GM12878 (cell line): ENCODE results near the gene LNX2. TPM values are rescaled to one million over a fixed set of nuclear protein-coding genes. Genes with fewer than 3 reads are reported as not detected.

Experiments
- ATAC-seq: fragments of 200-7000 bp; cut with Tn5 transposase; 3 replicates; pipeline ENCODE4 v1.9.1; 2020; ENCODE audit warnings: mild to moderate bottlenecking, moderate library complexity
- BruUV-seq: library from RNA; stranded (reverse); fragments of 400-500 nt; replicated peaks from 2 replicates; lab custom pipeline; 2021; lab: Mats Ljungman, UMichigan
- CTCF ChIA-PET: fragments of 300-600 bp; sonication (Branson Sonifier 250); formaldehyde crosslinking; extraction: SDS; loops from one replicate; lab custom pipeline; 2021; ENCODE audit warnings: inconsistent platforms; lab: Yijun Ruan, JAX
- POLR2A ChIA-PET: fragments of 350-600 bp; formaldehyde crosslinking; extraction: SDS; loops from one replicate; lab custom pipeline; 2021; ENCODE audit warnings: inconsistent platforms; lab: Charles Lee
- RAD21 ChIA-PET: fragments of 300-600 bp; sonication (Branson Sonifier 250); formaldehyde crosslinking; loops from one replicate; lab custom pipeline; 2023; ENCODE audit warnings: antibody characterized with exemption; ENCODE audit not compliant: unreplicated experiment; lab: Charles Lee
- SMC1A ChIA-PET: fragments of 300-600 bp; sonication (Branson Sonifier 250); formaldehyde crosslinking; loops from one replicate; lab custom pipeline; 2023; ENCODE audit not compliant: unreplicated experiment, uncharacterized antibody; lab: Charles Lee
- DNase-seq: peaks from one replicate; pipeline ENCODE4 v3.0.0-alpha.2; 2011; ENCODE audit warnings: low read depth, low spot score
- FAIRE-seq: peaks from 3 replicates; lab custom pipeline; 2011; peaks lifted over from hg19 to GRCh38; lab: Jason Lieb, UNC
- H2AFZ ChIP-seq: 2 replicates; pipeline ENCODE4 v1.6.0; 2011; ENCODE audit warnings: low read depth, low read length, control low read depth; ENCODE audit not compliant: control insufficient read depth
- H3K27ac ChIP-seq: 2 replicates; pipeline ENCODE4 v1.5.1; 2011; ENCODE audit warnings: control low read depth; ENCODE audit not compliant: control insufficient read depth, insufficient read depth
- H3K27me3 ChIP-seq, 2 experiments: replicated peaks in 1 of 2; 2 replicates each; pipeline versions ENCODE4 v1.6.0 to v1.6.1; 2011; ENCODE audit warnings: low read length in 1 of 2; ENCODE audit not compliant: control insufficient read depth in 2 of 2, insufficient read depth in 2 of 2
- H3K36me3 ChIP-seq, 2 experiments: 2 replicates each; pipeline ENCODE4 v1.5.1; 2011; ENCODE audit warnings: low read length in 1 of 2; ENCODE audit not compliant: control insufficient read depth in 2 of 2, insufficient read depth in 2 of 2
- H3K4me1 ChIP-seq: 2 replicates; pipeline ENCODE4 v1.6.1; 2011; ENCODE audit warnings: mild to moderate bottlenecking, low read length, moderate library complexity, mixed read lengths; ENCODE audit not compliant: control insufficient read depth, insufficient read depth
- H3K4me2 ChIP-seq: 2 replicates; pipeline ENCODE4 v1.6.0; 2011; ENCODE audit warnings: control low read depth; ENCODE audit not compliant: control insufficient read depth, insufficient read depth
- H3K4me3 ChIP-seq: fragments of 200-600 bp; sonication (generic); 2 replicates; pipeline ENCODE4 v1.5.1; 2016
- H3K79me2 ChIP-seq: 2 replicates; pipeline ENCODE4 v1.6.0; 2011; ENCODE audit warnings: low read length; ENCODE audit not compliant: control insufficient read depth, insufficient read depth
- H3K9ac ChIP-seq: 2 replicates; pipeline ENCODE4 v1.8.0; 2011; ENCODE audit warnings: low read length, control low read depth, mixed read lengths; ENCODE audit not compliant: control insufficient read depth, insufficient read depth
- H3K9me3 ChIP-seq: replicated peaks from 3 replicates; pipeline ENCODE4 v1.5.1; 2011; ENCODE audit warnings: mild to moderate bottlenecking, low read length; ENCODE audit not compliant: control insufficient read depth, insufficient read depth
- H4K20me1 ChIP-seq: 2 replicates; pipeline ENCODE4 v1.6.0; 2011; ENCODE audit not compliant: control insufficient read depth, insufficient read depth
- BACH1 ChIP-seq: fragments of 450-650 bp; IDR thresholded peaks from 2 replicates; pipeline ENCODE4 v1.6.1; 2017; ENCODE audit warnings: mild to moderate bottlenecking, borderline replicate concordance
- FOS ChIP-seq: IDR thresholded peaks from 3 replicates; pipeline ENCODE4 v1.6.1; 2011; ENCODE audit warnings: borderline replicate concordance; ENCODE audit not compliant: insufficient read length; ENCODE audit errors: extremely low read depth
- IKZF1 ChIP-seq: fragments of 450-650 bp; conservative IDR thresholded peaks from 2 replicates; pipeline ENCODE4 v1.6.1; 2017; ENCODE audit warnings: antibody characterized with exemption, mild to moderate bottlenecking
- NR2C2 ChIP-seq: IDR thresholded peaks from 2 replicates; pipeline ENCODE4 v1.6.1; 2011; ENCODE audit warnings: borderline replicate concordance, low read depth; ENCODE audit not compliant: control insufficient read depth, insufficient read length
- STAT1 ChIP-seq: fragments of 450-650 bp; conservative IDR thresholded peaks from 2 replicates; pipeline ENCODE4 v1.6.1; 2014; ENCODE audit warnings: antibody characterized with exemption, mild to moderate bottlenecking
- ZNF217 ChIP-seq: fragments of 450-650 bp; IDR thresholded peaks from 2 replicates; pipeline ENCODE4 v1.6.1; 2017; ENCODE audit warnings: antibody characterized with exemption, mild to moderate bottlenecking
- WGBS: methylation state at CpG from one replicate; pipeline ENCODE4 v1.1.6; 2016; ENCODE audit warnings: low lambda C conversion rate; ENCODE audit not compliant: insufficient replicate concordance, insufficient coverage; ENCODE audit errors: missing lambda C conversion rate; 5-methylcytosine and 5-hydroxymethylcytosine counted together
- in situ Hi-C: fragments of 300-500 bp; cut with MboI; formaldehyde crosslinking; loops from 9 replicates; pipeline ENCODE4 v1.14.3; 2018; ENCODE audit warnings: mixed read lengths
- intact Hi-C: fragments of 100-400 bp; cut with micrococcal nuclease; formaldehyde crosslinking; loops from one replicate; pipeline ENCODE4 v1.14.2; 2022; ENCODE audit not compliant: unreplicated experiment
- polyA plus RNA-seq, 11 experiments: library from polyadenylated mRNA; depleted of rRNA in 4 of 11; unstranded in 6 of 11; stranded (reverse) in 5 of 11; fragments of >200 nt; fragmentation: Nextera tagmentation in 4 of 11; fragmentation: Illumina TruSeq in 1 of 11; extraction: Ambion mirVana in 4 of 11; extraction: Trizol in 1 of 11; gene quantifications; 1 replicate in 1 of 11; 2 replicates in 10 of 11; pipeline versions ENCODE4 v1.2.1 to v1.2.3, GENCODE V29; 2011 to 2016; ENCODE audit warnings: inconsistent platforms in 2 of 11, missing spikeins in 2 of 11, low read depth in 1 of 11
- total RNA-seq, 4 experiments: library from RNA; depleted of rRNA in 3 of 4; stranded (reverse); fragments of >200 nt in 3 of 4; fragmentation: Illumina TruSeq in 1 of 4; extraction: Trizol in 1 of 4; gene quantifications; 2 replicates each; pipeline versions ENCODE4 v1.2.1 to v1.2.3, GENCODE V29; 2013 to 2021
- TF ChIP-seq, protein P1 (sequence below): fragments of 450-650 bp; IDR thresholded peaks from 2 replicates; pipeline ENCODE4 v1.6.1; 2017; ENCODE audit warnings: low read depth, mild to moderate bottlenecking, moderate library complexity
- TF ChIP-seq, protein P2 (sequence below): IDR thresholded peaks from 2 replicates; pipeline ENCODE4 v1.6.1; 2012; ENCODE audit warnings: low read depth, low read length, improper control_type of control experiment
- TF ChIP-seq, protein P3 (sequence below): IDR thresholded peaks from 2 replicates; pipeline ENCODE4 v1.6.1; 2011; ENCODE audit warnings: borderline replicate concordance, low read depth, mild to moderate bottlenecking, moderate library complexity, mixed read lengths, low read length; ENCODE audit not compliant: insufficient read depth; ENCODE audit errors: extremely low read length
- TF ChIP-seq, protein P4 (sequence below): fragments of 450-650 bp; conservative IDR thresholded peaks from 2 replicates; pipeline ENCODE4 v1.6.1; 2017; ENCODE audit warnings: mild to moderate bottlenecking, moderate library complexity

Gene LNX2
- total and polyA plus RNA-seq, 10 of the 15 experiments (the other 5 are each of a cell fraction or from before 2014, with no cell fraction given), result 1.3 to 7.7 (median 4.4) TPM

DNA sequence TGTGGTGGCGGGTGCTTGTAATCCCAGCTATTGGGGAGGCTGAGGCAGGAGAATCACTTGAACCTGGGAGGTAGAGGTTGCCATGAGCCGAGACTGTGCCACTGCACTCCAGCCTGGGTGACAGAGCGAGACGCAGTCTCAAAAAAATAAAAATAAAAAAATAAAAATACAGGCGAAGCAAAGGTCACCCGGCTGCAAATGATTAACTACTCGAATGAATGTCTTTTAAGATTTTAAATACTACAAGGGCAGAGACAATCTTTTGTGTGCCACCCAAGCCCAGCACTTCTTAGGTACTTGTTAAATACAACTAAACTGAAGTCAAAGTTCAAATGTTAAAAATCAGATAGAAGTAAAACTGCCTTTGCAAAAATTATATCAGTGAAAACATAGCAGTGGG lies 6.7 kb downstream of the LNX2 start (continued):
- TF ChIP-seq STAT1 (no peak), BACH1 (no peak), ZNF217 (no peak), NR2C2 (no peak), FOS (no peak)
- TF ChIP-seq, protein P1, sequence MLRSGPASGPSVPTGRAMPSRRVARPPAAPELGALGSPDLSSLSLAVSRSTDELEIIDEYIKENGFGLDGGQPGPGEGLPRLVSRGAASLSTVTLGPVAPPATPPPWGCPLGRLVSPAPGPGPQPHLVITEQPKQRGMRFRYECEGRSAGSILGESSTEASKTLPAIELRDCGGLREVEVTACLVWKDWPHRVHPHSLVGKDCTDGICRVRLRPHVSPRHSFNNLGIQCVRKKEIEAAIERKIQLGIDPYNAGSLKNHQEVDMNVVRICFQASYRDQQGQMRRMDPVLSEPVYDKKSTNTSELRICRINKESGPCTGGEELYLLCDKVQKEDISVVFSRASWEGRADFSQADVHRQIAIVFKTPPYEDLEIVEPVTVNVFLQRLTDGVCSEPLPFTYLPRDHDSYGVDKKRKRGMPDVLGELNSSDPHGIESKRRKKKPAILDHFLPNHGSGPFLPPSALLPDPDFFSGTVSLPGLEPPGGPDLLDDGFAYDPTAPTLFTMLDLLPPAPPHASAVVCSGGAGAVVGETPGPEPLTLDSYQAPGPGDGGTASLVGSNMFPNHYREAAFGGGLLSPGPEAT, result no peak
- TF ChIP-seq, protein P2, sequence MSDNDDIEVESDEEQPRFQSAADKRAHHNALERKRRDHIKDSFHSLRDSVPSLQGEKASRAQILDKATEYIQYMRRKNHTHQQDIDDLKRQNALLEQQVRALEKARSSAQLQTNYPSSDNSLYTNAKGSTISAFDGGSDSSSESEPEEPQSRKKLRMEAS, result no peak
- TF ChIP-seq, protein P3, sequence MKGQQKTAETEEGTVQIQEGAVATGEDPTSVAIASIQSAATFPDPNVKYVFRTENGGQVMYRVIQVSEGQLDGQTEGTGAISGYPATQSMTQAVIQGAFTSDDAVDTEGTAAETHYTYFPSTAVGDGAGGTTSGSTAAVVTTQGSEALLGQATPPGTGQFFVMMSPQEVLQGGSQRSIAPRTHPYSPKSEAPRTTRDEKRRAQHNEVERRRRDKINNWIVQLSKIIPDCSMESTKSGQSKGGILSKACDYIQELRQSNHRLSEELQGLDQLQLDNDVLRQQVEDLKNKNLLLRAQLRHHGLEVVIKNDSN, result no peak

DNA sequence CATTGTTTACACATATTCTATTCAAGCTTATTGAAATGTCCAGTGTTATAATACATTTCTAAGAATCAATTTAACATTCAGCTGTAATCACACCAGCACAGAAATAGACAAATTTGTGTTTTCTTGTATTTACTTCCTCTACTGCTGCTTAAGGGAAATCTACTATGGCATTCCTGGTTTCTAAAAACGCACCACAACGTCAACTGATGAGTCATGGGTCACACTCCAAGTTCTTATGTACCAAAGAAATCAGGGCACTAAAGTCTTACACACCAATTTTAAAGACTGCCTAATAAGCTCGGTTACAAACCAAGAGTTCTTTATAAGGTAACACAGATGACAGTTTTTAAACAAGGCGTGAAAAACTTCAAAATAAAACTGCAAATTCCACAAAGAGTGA lies 13.2 kb downstream of the LNX2 start:
- POLR2A ChIA-PET, result interaction anchor here (2.0 to 4.6 kb wide), 2 partner anchors 9 to 13 kb away, joined by 7 to 55 read pairs; partner anchors contain the start of genes LNX2 and POLR1D
- no peak for FAIRE-seq
- CTCF ChIA-PET, result interaction anchor here (0.6 to 4.0 kb wide), 4 partner anchors 10 to 248 kb away, joined by 3 to 27 read pairs (median 5); partner anchors contain the start of gene LNX2
- H3K27me3 ChIP-seq, result no peaks in the 10 kb centered on the region
- H3K79me2 ChIP-seq, result no peaks in the 10 kb centered on the region; the same call in none of the 2 replicates
- in situ Hi-C loops, result no loop called here
- H3K4me1 ChIP-seq, result peaks cover 15% of the 10 kb centered on the region; the same call in 1 of the 2 replicates
- H3K4me2 ChIP-seq, result peak overlapping the region; percentile 36; the same call in 1 of the 2 replicates
- H4K20me1 ChIP-seq, result no peaks in the 10 kb centered on the region
- SMC1A ChIA-PET, result interaction anchor here (0.6 to 4.1 kb wide), 10 partner anchors 8 to 195 kb away, joined by 3 to 35 read pairs (median 3); partner anchors contain the start of gene LNX2
- 12% methylated on average over 4 of the region's 4 CpGs for WGBS
- H3K9ac ChIP-seq, result no peak overlapping the region
- H3K36me3 ChIP-seq, result no peaks in the 10 kb centered on the region
- intact Hi-C loops, result no loop called here
- no peak; the same call in 2 of the 3 replicates for ATAC-seq
- no peak overlapping the region for H3K27ac ChIP-seq
- TF ChIP-seq NR2C2, result no peak
- TF ChIP-seq, protein P4, sequence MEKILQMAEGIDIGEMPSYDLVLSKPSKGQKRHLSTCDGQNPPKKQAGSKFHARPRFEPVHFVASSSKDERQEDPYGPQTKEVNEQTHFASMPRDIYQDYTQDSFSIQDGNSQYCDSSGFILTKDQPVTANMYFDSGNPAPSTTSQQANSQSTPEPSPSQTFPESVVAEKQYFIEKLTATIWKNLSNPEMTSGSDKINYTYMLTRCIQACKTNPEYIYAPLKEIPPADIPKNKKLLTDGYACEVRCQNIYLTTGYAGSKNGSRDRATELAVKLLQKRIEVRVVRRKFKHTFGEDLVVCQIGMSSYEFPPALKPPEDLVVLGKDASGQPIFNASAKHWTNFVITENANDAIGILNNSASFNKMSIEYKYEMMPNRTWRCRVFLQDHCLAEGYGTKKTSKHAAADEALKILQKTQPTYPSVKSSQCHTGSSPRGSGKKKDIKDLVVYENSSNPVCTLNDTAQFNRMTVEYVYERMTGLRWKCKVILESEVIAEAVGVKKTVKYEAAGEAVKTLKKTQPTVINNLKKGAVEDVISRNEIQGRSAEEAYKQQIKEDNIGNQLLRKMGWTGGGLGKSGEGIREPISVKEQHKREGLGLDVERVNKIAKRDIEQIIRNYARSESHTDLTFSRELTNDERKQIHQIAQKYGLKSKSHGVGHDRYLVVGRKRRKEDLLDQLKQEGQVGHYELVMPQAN, result no peak
- no peak for TF ChIP-seq IKZF1
- TF ChIP-seq, all 136 proteins: peak for 0
- RAD21 ChIA-PET, result interaction anchor here (1.0 to 4.2 kb wide), 3 partner anchors 9 to 15 kb away, joined by 3 to 33 read pairs (median 4); partner anchors contain the start of genes LNX2 and POLR1D
- Histone ChIP-seq H3K9me3 (no peaks in the 10 kb centered on the region), H2AFZ (no peak overlapping the region), H3K4me3 (no peak overlapping the region)
- no TSS peak for BruUV-seq
- no peak for DNase-seq
